ENCODE measurements around the gene NLGN3. TPM values are rescaled to one million over a fixed set of nuclear protein-coding genes. Genes with fewer than 3 reads are reported as not detected.

The NLGN3 gene
- total and polyA plus RNA-seq, 2 donors (not counting 1 experiment from before 2014, with no cell fraction given): 0.81 to 1.3 TPM

DNA sequence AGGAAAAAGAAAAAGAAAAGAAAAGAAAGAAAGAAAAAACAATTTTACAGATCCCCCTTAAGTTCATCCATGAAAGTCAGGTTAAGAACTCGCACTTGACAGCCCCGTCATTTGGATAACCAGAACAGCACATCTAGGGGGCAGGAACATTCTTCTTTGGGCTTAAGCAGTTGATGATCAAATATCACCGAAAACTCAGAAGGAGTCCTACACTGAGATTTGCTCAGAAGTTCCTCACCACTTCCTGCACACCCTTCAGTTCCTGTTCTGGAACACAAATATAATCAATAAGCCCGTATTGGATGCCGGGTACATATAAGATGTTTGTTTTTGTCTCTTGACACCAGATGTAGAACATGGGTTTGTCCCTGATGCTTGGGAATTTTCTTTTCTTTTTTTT is 14.7 kb downstream of the NLGN3 start:
- Histone ChIP-seq H3K9me3 (ENCODE audit: control extremely low read depth in 1 of 3, control insufficient read depth in 2 of 3, insufficient read depth in 1 of 3, low read length in 2 of 3) (no peaks in the 10 kb centered on the region), H3K4me2 (replicated peaks; ENCODE audit: low read depth, low read length, poor library complexity, severe bottlenecking) (no peak overlapping the region), H3K27ac (ENCODE audit: low read length in 2 of 2) (no peak overlapping the region), H3K4me1 (ENCODE audit: control insufficient read depth in 2 of 2, insufficient read depth in 2 of 2, low read length in 2 of 2) (peaks cover 0 to 6% of the 10 kb centered on the region in 2 donors), H3K79me2 (ENCODE audit: control insufficient read depth, insufficient read depth, low read length) (peaks cover 8% of the 10 kb centered on the region), H3K4me3 (ENCODE audit: control extremely low read depth in 1 of 5, extremely low read depth in 1 of 5, insufficient read depth in 1 of 5, low read depth in 2 of 5, low read length in 4 of 5) (no peak overlapping the region), H3K9ac (ENCODE audit: low read length) (no peak overlapping the region), H4K20me1 (ENCODE audit: control insufficient read depth, insufficient read depth, low read length, poor library complexity, severe bottlenecking) (no peaks in the 10 kb centered on the region), H3K27me3 (replicated peaks in 1 of 4; ENCODE audit: control extremely low read depth in 1 of 4, control insufficient read depth in 3 of 4, insufficient read depth in 4 of 4, low read length in 3 of 4) (no peaks in the 10 kb centered on the region), H3K36me3 (replicated peaks in 1 of 2; ENCODE audit: control extremely low read depth in 1 of 2, control insufficient read depth in 1 of 2, extremely low read depth in 1 of 2, insufficient read depth in 2 of 2, low read length in 1 of 2) (peaks cover 0 to 2% of the 10 kb centered on the region in 2 experiments), H2AFZ (ENCODE audit: insufficient read depth, low read depth, low read length, poor library complexity, severe bottlenecking) (no peak overlapping the region)
- no peak for TF ChIP-seq CTCF (IDR thresholded peaks at IDR 0.05)
- TF ChIP-seq EZH2 (IDR thresholded peaks at IDR 0.05; ENCODE audit: borderline replicate concordance, insufficient read depth, low read depth, low read length, poor library complexity, severe bottlenecking): no peak
- peaks cover 13% of the 10 kb centered on the region for H3K4me1 Mint-ChIP-seq
- DNase-seq (no peak), ATAC-seq (ENCODE audit: low read depth) (no peak)
- H3K27me3 Mint-ChIP-seq: no peaks in the 10 kb centered on the region
- no peak overlapping the region for H3K4me3 Mint-ChIP-seq
- H3K27ac Mint-ChIP-seq: peak overlapping the region; percentile 37
- intact Hi-C loops (cut with micrococcal nuclease): no loop called here
- CTCF ChIA-PET: no interaction called here
- no CpG with 5 or more reads among the region's 5 CpGs for WGBS (ENCODE audit: insufficient coverage)
- POLR2A ChIA-PET: no interaction called here
- no peaks in the 10 kb centered on the region for H3K9me3 Mint-ChIP-seq (ENCODE audit: insufficient read depth)

- intact Hi-C loops (cut with micrococcal nuclease): no loop called here
- Histone ChIP-seq H2AFZ (ENCODE audit: insufficient read depth, low read depth, low read length, poor library complexity, severe bottlenecking) (no peak overlapping the region), H3K9ac (ENCODE audit: low read length) (no peak overlapping the region), H4K20me1 (ENCODE audit: control insufficient read depth, insufficient read depth, low read length, poor library complexity, severe bottlenecking) (no peaks in the 10 kb centered on the region), H3K4me1 (ENCODE audit: control insufficient read depth in 2 of 2, insufficient read depth in 2 of 2, low read length in 2 of 2) (no peaks in the 10 kb centered on the region), H3K79me2 (ENCODE audit: control insufficient read depth, insufficient read depth, low read length) (peaks cover 8% of the 10 kb centered on the region), H3K27me3 (replicated peaks in 1 of 4; ENCODE audit: control extremely low read depth in 1 of 4, control insufficient read depth in 3 of 4, insufficient read depth in 4 of 4, low read length in 3 of 4) (no peaks in the 10 kb centered on the region), H3K36me3 (replicated peaks in 1 of 2; ENCODE audit: control extremely low read depth in 1 of 2, control insufficient read depth in 1 of 2, extremely low read depth in 1 of 2, insufficient read depth in 2 of 2, low read length in 1 of 2) (peaks cover 0 to 2% of the 10 kb centered on the region in 2 experiments), H3K4me2 (replicated peaks; ENCODE audit: low read depth, low read length, poor library complexity, severe bottlenecking) (no peak overlapping the region), H3K4me3 (ENCODE audit: control extremely low read depth in 1 of 5, extremely low read depth in 1 of 5, insufficient read depth in 1 of 5, low read depth in 2 of 5, low read length in 4 of 5) (no peak overlapping the region), H3K27ac (ENCODE audit: low read length in 2 of 2) (no peak overlapping the region), H3K9me3 (ENCODE audit: control extremely low read depth in 1 of 3, control insufficient read depth in 2 of 3, insufficient read depth in 1 of 3, low read length in 2 of 3) (no peaks in the 10 kb centered on the region)
- no peaks in the 10 kb centered on the region for H3K9me3 Mint-ChIP-seq (ENCODE audit: insufficient read depth)
- H3K27ac Mint-ChIP-seq: no peak overlapping the region
- H3K4me1 Mint-ChIP-seq: peaks cover 10% of the 10 kb centered on the region
- 100% methylated on average over 2 of the region's 3 CpGs for WGBS (ENCODE audit: insufficient coverage)
- TF ChIP-seq CTCF (IDR thresholded peaks at IDR 0.05) (no peak), EZH2 (IDR thresholded peaks at IDR 0.05; ENCODE audit: borderline replicate concordance, insufficient read depth, low read depth, low read length, poor library complexity, severe bottlenecking) (no peak)
- POLR2A ChIA-PET: interaction anchor here (0.7 kb wide), 1 partner anchor 50 kb away, joined by 3 read pairs; no protein-coding TSS in a partner anchor
- no peak overlapping the region for H3K4me3 Mint-ChIP-seq
- DNase-seq (no peak), ATAC-seq (ENCODE audit: low read depth) (no peak)
- CTCF ChIA-PET: no interaction called here
- H3K27me3 Mint-ChIP-seq: no peaks in the 10 kb centered on the region
These were observed 15.8 kb downstream of the NLGN3 start for GRCh38 chrX:71160475-71160874.
